HepG2 (cell line): ENCODE results near the gene NEDD8. TPM values are rescaled to one million over a fixed set of nuclear protein-coding genes. Genes with fewer than 3 reads are reported as not detected.

Experiments
- ATF7-NPFF ChIP-seq: sonication (generic); formaldehyde crosslinking; IDR thresholded peaks from 2 replicates; pipeline ENCODE4 v1.8.1; 2023; ENCODE audit warnings: mild to moderate bottlenecking, low read depth, missing genetic modification reagents, moderate library complexity
- FOXP1 ChIP-seq, 2 experiments: fragments of 450-650 bp in 1 of 2; IDR thresholded peaks; 2 replicates each; pipeline ENCODE4 v1.6.1; 2017 to 2018; ENCODE audit warnings: antibody characterized with exemption in 1 of 2
- GATAD1 ChIP-seq: IDR thresholded peaks from 2 replicates; pipeline ENCODE4 v1.6.1; 2016; ENCODE audit warnings: missing genetic modification reagents, missing compliant biosample characterization
- HNRNPUL1 ChIP-seq: fragments of 200-400 bp; formaldehyde crosslinking; IDR thresholded peaks from 2 replicates; pipeline ENCODE4 v1.6.1; 2017; ENCODE audit warnings: low read depth, mild to moderate bottlenecking, low read length, moderate library complexity
- IRF1 ChIP-seq: sonication (generic); formaldehyde crosslinking; IDR thresholded peaks from 2 replicates; pipeline ENCODE4 v1.4.0; 2020; ENCODE audit warnings: low read depth, mild to moderate bottlenecking, missing genetic modification reagents
- MBNL3 ChIP-seq: fragments of 250-450 bp; sonication (Bioruptor Pico); conservative IDR thresholded peaks from 2 replicates; pipeline ENCODE4 v1.8.0; 2022; ENCODE audit warnings: mild to moderate bottlenecking, inconsistent platforms
- NBN ChIP-seq: fragments of 450-650 bp; conservative IDR thresholded peaks from 2 replicates; pipeline ENCODE4 v1.6.1; 2017
- NFATC3 ChIP-seq: sonication (generic); formaldehyde crosslinking; IDR thresholded peaks from 2 replicates; pipeline ENCODE4 v1.5.1; 2020; ENCODE audit warnings: mild to moderate bottlenecking, missing genetic modification reagents
- SATB2 ChIP-seq: sonication (generic); formaldehyde crosslinking; IDR thresholded peaks from 2 replicates; pipeline ENCODE4 v1.5.0; 2020; ENCODE audit warnings: missing genetic modification reagents
- SIX4 ChIP-seq: sonication (generic); formaldehyde crosslinking; IDR thresholded peaks from 2 replicates; pipeline ENCODE4 v1.4.0; 2020; ENCODE audit warnings: missing genetic modification reagents
- SP2 ChIP-seq: sonication (generic); formaldehyde crosslinking; IDR thresholded peaks from 2 replicates; pipeline ENCODE4 v1.5.1; 2020; ENCODE audit warnings: mild to moderate bottlenecking, missing genetic modification reagents
- SRSF9 ChIP-seq: fragments of 200-400 bp; formaldehyde crosslinking; IDR thresholded peaks from 2 replicates; pipeline ENCODE4 v1.6.1; 2018; ENCODE audit warnings: borderline replicate concordance, mild to moderate bottlenecking, low read depth, low read length; ENCODE audit not compliant: insufficient read depth, poor library complexity, severe bottlenecking
- TMF1 ChIP-seq: sonication (generic); formaldehyde crosslinking; IDR thresholded peaks from 2 replicates; pipeline ENCODE4 v1.8.1; 2022; ENCODE audit warnings: low read depth, missing genetic modification reagents
- ZNF33A ChIP-seq: sonication (generic); formaldehyde crosslinking; IDR thresholded peaks from 2 replicates; pipeline ENCODE4 v1.5.1; 2020; ENCODE audit warnings: missing genetic modification reagents, mild to moderate bottlenecking, moderate library complexity, borderline replicate concordance
- ZNF451 ChIP-seq: sonication (generic); formaldehyde crosslinking; IDR thresholded peaks from 2 replicates; pipeline ENCODE4 v1.5.0; 2020; ENCODE audit warnings: mild to moderate bottlenecking, missing genetic modification reagents
- ZNF570 ChIP-seq: sonication (generic); formaldehyde crosslinking; IDR thresholded peaks from 2 replicates; pipeline ENCODE4 v1.4.0; 2020; ENCODE audit warnings: mild to moderate bottlenecking, missing genetic modification reagents, borderline replicate concordance
- polyA plus RNA-seq, 8 experiments: library from polyadenylated mRNA; depleted of rRNA in 3 of 8; stranded (reverse) in 7 of 8; unstranded in 1 of 8; fragments of >200 nt; fragmentation: Illumina TruSeq in 4 of 8; extraction: Trizol in 4 of 8; gene quantifications; 2 replicates each; pipeline versions ENCODE4 v1.2.1 to v1.2.3, GENCODE V29; 2011 to 2016; ENCODE audit warnings: low read depth in 4 of 8, missing spikeins in 1 of 8, mixed read lengths in 1 of 8; ENCODE audit not compliant: insufficient read depth in 1 of 8
- total RNA-seq, 5 experiments: library from RNA; depleted of rRNA; stranded (reverse); fragments of >200 nt; fragmentation: Illumina TruSeq; extraction: Trizol; gene quantifications; 2 replicates each; pipeline ENCODE4 v1.2.3, GENCODE V29; 2016; ENCODE audit warnings: low read depth in 1 of 5
- TF ChIP-seq, protein P1 (sequence below): sonication (generic); formaldehyde crosslinking; IDR thresholded peaks from 2 replicates; pipeline ENCODE4 v1.5.0; 2020; ENCODE audit warnings: mild to moderate bottlenecking, missing genetic modification reagents
- TF ChIP-seq, protein P2 (sequence below): sonication (generic); formaldehyde crosslinking; IDR thresholded peaks from 2 replicates; pipeline ENCODE4 v1.9.0; 2022; ENCODE audit warnings: missing genetic modification reagents, mild to moderate bottlenecking, borderline replicate concordance
- TF ChIP-seq, protein P3 (sequence below): sonication (generic); formaldehyde crosslinking; IDR thresholded peaks from 2 replicates; pipeline ENCODE4 v1.4.0; 2020; ENCODE audit warnings: missing genetic modification reagents
- TF ChIP-seq, protein P4 (sequence below): sonication (generic); formaldehyde crosslinking; IDR thresholded peaks from 2 replicates; pipeline ENCODE4 v1.4.0; 2020; ENCODE audit warnings: missing genetic modification reagents

The NEDD8 gene
- total and polyA plus RNA-seq, 2 of the 13 experiments (the other 11 are each of a cell fraction or from before 2014, with no cell fraction given) = 535 to 713 TPM

DNA sequence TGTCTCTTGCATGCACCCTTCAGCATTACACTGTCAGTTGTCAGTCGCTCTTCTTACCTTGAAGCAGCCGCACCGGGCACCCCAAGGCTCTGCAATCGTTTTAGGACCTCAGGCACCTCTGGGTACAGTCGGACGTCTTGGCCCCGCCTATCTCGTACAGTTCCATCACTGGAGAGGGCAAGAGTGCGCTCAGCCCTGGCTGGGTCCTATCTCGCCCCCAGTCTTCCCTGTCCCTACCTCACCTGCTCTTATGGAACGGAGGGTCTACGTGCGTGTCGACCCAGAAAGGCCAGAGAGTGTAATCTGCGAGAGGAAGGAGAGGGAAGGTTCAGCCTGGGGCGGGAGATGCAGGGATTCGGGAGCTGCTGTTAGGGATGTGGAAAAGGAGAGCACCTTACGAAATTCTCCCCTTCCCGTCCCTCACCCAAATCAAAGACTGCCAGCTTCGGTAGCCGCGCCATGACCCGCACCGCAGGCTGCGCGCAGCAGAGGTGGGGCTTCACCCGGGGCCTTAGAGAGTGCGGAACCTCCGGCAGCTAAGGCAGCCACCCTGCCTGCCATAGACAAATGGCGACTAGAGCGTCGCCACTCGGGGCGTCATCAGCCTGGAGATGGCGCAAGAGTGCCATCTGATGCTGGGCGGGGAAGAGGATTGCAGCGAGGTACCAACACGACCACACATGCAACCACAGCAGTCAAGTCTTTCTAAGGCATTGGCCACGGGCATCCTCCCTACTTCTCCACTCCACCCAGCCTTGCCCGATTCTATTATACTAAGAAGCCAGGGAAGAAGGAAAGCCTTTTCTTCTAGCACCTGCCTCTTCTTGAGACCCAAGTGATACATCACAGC, 16.4 kb downstream of the NEDD8 start, which contains the start of gene MDP1 (continued):
- TF ChIP-seq SRSF9 (no peak), IRF1 (peak; percentile 52; the same call in 1 of the 2 replicates), GATAD1 (peak; percentile 97), FOXP1 (IDR thresholded peaks at IDR 0.05) (no peak), FOXP1 (CRISPR knock-in tag; IDR thresholded peaks at IDR 0.05) (peak; percentile 66; the same call in 1 of the 2 replicates), NFATC3 (CRISPR knock-in tag) (no peak), TMF1 (CRISPR knock-in tag) (peak; percentile 97), HNRNPUL1 (no peak), SATB2 (peak; percentile 82), MBNL3 (no peak), NBN (no peak), ZNF570 (CRISPR knock-in tag) (peak; percentile 23; the same call in 1 of the 2 replicates), SIX4 (CRISPR knock-in tag) (peak; percentile 95), SP2 (no peak), ATF7-NPFF (CRISPR knock-in tag) (peak; percentile 98), ZNF451 (CRISPR knock-in tag) (peak; percentile 95), ZNF33A (no peak)
- TF ChIP-seq, protein P1, sequence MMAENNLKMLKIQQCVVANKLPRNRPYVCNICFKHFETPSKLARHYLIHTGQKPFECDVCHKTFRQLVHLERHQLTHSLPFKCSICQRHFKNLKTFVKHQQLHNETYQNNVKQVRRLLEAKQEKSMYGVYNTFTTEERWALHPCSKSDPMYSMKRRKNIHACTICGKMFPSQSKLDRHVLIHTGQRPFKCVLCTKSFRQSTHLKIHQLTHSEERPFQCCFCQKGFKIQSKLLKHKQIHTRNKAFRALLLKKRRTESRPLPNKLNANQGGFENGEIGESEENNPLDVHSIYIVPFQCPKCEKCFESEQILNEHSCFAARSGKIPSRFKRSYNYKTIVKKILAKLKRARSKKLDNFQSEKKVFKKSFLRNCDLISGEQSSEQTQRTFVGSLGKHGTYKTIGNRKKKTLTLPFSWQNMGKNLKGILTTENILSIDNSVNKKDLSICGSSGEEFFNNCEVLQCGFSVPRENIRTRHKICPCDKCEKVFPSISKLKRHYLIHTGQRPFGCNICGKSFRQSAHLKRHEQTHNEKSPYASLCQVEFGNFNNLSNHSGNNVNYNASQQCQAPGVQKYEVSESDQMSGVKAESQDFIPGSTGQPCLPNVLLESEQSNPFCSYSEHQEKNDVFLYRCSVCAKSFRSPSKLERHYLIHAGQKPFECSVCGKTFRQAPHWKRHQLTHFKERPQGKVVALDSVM = peak; percentile 82
- TF ChIP-seq, protein P2, sequence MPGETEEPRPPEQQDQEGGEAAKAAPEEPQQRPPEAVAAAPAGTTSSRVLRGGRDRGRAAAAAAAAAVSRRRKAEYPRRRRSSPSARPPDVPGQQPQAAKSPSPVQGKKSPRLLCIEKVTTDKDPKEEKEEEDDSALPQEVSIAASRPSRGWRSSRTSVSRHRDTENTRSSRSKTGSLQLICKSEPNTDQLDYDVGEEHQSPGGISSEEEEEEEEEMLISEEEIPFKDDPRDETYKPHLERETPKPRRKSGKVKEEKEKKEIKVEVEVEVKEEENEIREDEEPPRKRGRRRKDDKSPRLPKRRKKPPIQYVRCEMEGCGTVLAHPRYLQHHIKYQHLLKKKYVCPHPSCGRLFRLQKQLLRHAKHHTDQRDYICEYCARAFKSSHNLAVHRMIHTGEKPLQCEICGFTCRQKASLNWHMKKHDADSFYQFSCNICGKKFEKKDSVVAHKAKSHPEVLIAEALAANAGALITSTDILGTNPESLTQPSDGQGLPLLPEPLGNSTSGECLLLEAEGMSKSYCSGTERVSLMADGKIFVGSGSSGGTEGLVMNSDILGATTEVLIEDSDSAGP = peak; percentile 99
- TF ChIP-seq, protein P3, sequence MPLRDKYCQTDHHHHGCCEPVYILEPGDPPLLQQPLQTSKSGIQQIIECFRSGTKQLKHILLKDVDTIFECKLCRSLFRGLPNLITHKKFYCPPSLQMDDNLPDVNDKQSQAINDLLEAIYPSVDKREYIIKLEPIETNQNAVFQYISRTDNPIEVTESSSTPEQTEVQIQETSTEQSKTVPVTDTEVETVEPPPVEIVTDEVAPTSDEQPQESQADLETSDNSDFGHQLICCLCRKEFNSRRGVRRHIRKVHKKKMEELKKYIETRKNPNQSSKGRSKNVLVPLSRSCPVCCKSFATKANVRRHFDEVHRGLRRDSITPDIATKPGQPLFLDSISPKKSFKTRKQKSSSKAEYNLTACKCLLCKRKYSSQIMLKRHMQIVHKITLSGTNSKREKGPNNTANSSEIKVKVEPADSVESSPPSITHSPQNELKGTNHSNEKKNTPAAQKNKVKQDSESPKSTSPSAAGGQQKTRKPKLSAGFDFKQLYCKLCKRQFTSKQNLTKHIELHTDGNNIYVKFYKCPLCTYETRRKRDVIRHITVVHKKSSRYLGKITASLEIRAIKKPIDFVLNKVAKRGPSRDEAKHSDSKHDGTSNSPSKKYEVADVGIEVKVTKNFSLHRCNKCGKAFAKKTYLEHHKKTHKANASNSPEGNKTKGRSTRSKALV (CRISPR knock-in tag) = peak; percentile 99
- TF ChIP-seq, protein P4, sequence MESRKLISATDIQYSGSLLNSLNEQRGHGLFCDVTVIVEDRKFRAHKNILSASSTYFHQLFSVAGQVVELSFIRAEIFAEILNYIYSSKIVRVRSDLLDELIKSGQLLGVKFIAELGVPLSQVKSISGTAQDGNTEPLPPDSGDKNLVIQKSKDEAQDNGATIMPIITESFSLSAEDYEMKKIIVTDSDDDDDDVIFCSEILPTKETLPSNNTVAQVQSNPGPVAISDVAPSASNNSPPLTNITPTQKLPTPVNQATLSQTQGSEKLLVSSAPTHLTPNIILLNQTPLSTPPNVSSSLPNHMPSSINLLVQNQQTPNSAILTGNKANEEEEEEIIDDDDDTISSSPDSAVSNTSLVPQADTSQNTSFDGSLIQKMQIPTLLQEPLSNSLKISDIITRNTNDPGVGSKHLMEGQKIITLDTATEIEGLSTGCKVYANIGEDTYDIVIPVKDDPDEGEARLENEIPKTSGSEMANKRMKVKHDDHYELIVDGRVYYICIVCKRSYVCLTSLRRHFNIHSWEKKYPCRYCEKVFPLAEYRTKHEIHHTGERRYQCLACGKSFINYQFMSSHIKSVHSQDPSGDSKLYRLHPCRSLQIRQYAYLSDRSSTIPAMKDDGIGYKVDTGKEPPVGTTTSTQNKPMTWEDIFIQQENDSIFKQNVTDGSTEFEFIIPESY (CRISPR knock-in tag) = 0 out of 2 replicates have a peak, but pooled peaks have one; percentile 71
